B cell (primary cell): ENCODE results near the gene DPP10. TPM values are rescaled to one million over a fixed set of nuclear protein-coding genes. Genes with fewer than 3 reads are reported as not detected.

Source experiments
- ATAC-seq: fragments of 200-7000 bp; cut with Tn5 transposase; one replicate; pipeline ENCODE4 v1.10.0; 2021; ENCODE audit warnings: low read depth, mild to moderate bottlenecking, moderate number of reproducible peaks, moderate library complexity
- CTCF ChIA-PET: fragments of 350-600 bp; sonication (Branson Sonifier 250); formaldehyde crosslinking; loops from one replicate; lab custom pipeline; 2021; ENCODE audit warnings: antibody characterized with exemption, inconsistent platforms; lab: Charles Lee
- POLR2A ChIA-PET: fragments of 350-600 bp; sonication (Branson Sonifier 250); formaldehyde crosslinking; loops from one replicate; lab custom pipeline; 2021; ENCODE audit warnings: antibody characterized with exemption; lab: Charles Lee
- DNase-seq: peaks from one replicate; pipeline ENCODE4 v3.0.0; 2013
- H2AFZ ChIP-seq: 2 replicates; pipeline ENCODE4 v1.6.1; 2012; ENCODE audit warnings: mild to moderate bottlenecking, low read depth, low read length; ENCODE audit not compliant: insufficient read depth, poor library complexity, severe bottlenecking
- H3K27ac ChIP-seq, 2 donors: 1 replicate in 1 of 2; 2 replicates in 1 of 2; pipeline ENCODE4 v1.5.1; 2012 to 2013; ENCODE audit warnings: low read length in 2 of 2, mild to moderate bottlenecking in 2 of 2, moderate library complexity in 1 of 2
- H3K27me3 ChIP-seq, 4 experiments: fragments of 200-600 bp in 1 of 4; sonication (generic) in 1 of 4; replicated peaks in 1 of 4; 1 replicate in 2 of 4; 2 replicates in 2 of 4; pipeline versions ENCODE4 v1.6.1 to v1.7.0; 2013 to 2016; ENCODE audit warnings: low read length in 3 of 4, mild to moderate bottlenecking in 2 of 4, mixed read lengths in 1 of 4, moderate library complexity in 1 of 4; ENCODE audit not compliant: insufficient read depth in 4 of 4, control insufficient read depth in 3 of 4; ENCODE audit errors: control extremely low read depth in 1 of 4
- H3K36me3 ChIP-seq, 2 experiments: replicated peaks in 1 of 2; 1 replicate in 1 of 2; 2 replicates in 1 of 2; pipeline versions ENCODE4 v1.6.1 to v1.7.1; 2013; ENCODE audit warnings: low read length in 1 of 2; ENCODE audit not compliant: insufficient read depth in 2 of 2, control insufficient read depth in 1 of 2; ENCODE audit errors: control extremely low read depth in 1 of 2, extremely low read depth in 1 of 2
- H3K4me1 ChIP-seq, 2 donors: fragments of 200-600 bp in 1 of 2; sonication (generic) in 1 of 2; 1 replicate in 1 of 2; 2 replicates in 1 of 2; pipeline versions ENCODE4 v1.5.1 to v1.6.1; 2013 to 2017; ENCODE audit warnings: low read length in 2 of 2; ENCODE audit not compliant: control insufficient read depth in 2 of 2, insufficient read depth in 2 of 2
- H3K4me2 ChIP-seq: replicated peaks from 2 replicates; pipeline ENCODE3; 2012; ENCODE audit warnings: mild to moderate bottlenecking, low read depth, low read length; ENCODE audit not compliant: poor library complexity, severe bottlenecking
- H3K4me3 ChIP-seq, 5 experiments: fragments of 200-600 bp in 1 of 5; sonication (generic) in 1 of 5; 1 replicate in 3 of 5; 2 replicates in 2 of 5; pipeline versions ENCODE4 v1.5.1 to v1.7.0; 2011 to 2016; ENCODE audit warnings: low read length in 4 of 5, mild to moderate bottlenecking in 4 of 5, low read depth in 2 of 5, control low read depth in 1 of 5, moderate library complexity in 1 of 5; ENCODE audit not compliant: insufficient read depth in 1 of 5; ENCODE audit errors: control extremely low read depth in 1 of 5, extremely low read depth in 1 of 5
- H3K79me2 ChIP-seq: fragments of 200-600 bp; sonication (generic); one replicate; pipeline ENCODE4 v1.6.0; 2016; ENCODE audit warnings: low read length; ENCODE audit not compliant: control insufficient read depth, insufficient read depth
- H3K9ac ChIP-seq: fragments of 200-600 bp; sonication (generic); 2 replicates; pipeline ENCODE4 v1.6.1; 2017; ENCODE audit warnings: mild to moderate bottlenecking, low read length, moderate library complexity
- H3K9me3 ChIP-seq, 3 donors: one replicate each; pipeline versions ENCODE4 v1.6.1 to v1.7.1; 2013; ENCODE audit warnings: low read length in 2 of 3; ENCODE audit not compliant: control insufficient read depth in 2 of 3, insufficient read depth in 1 of 3; ENCODE audit errors: control extremely low read depth in 1 of 3
- H4K20me1 ChIP-seq: 2 replicates; pipeline ENCODE4 v1.6.0; 2012; ENCODE audit warnings: mild to moderate bottlenecking, low read length; ENCODE audit not compliant: insufficient read depth, control insufficient read depth, poor library complexity, severe bottlenecking
- H3K27ac Mint-ChIP-seq: one replicate; pipeline ENCODE4 v1.8.0; 2021; ENCODE audit warnings: mixed read lengths
- H3K27me3 Mint-ChIP-seq: one replicate; pipeline ENCODE4 v1.8.0; 2021; ENCODE audit warnings: mixed read lengths
- H3K4me1 Mint-ChIP-seq: one replicate; pipeline ENCODE4 v1.8.0; 2021; ENCODE audit warnings: mixed read lengths
- H3K4me3 Mint-ChIP-seq: one replicate; pipeline ENCODE4 v1.8.0; 2021; ENCODE audit warnings: mixed read lengths
- H3K9me3 Mint-ChIP-seq: one replicate; pipeline ENCODE4 v1.8.0; 2022; ENCODE audit warnings: mixed read lengths; ENCODE audit not compliant: insufficient read depth
- CTCF ChIP-seq: fragments of 200-600 bp; IDR thresholded peaks from one replicate; pipeline ENCODE4 v1.8.0; 2022; ENCODE audit warnings: antibody characterized with exemption, mild to moderate bottlenecking
- EZH2 ChIP-seq: IDR thresholded peaks from 2 replicates; pipeline ENCODE4 v1.6.1; 2012; ENCODE audit warnings: borderline replicate concordance, low read depth, mild to moderate bottlenecking, moderate library complexity, low read length; ENCODE audit not compliant: insufficient read depth, poor library complexity, severe bottlenecking
- WGBS: methylation state at CpG from one replicate; pipeline ENCODE4 v1.1.5; 2013; ENCODE audit warnings: missing lambda C conversion rate; ENCODE audit not compliant: insufficient coverage; 5-methylcytosine and 5-hydroxymethylcytosine counted together
- intact Hi-C: fragments of 100-400 bp; cut with micrococcal nuclease; formaldehyde crosslinking; loops from one replicate; pipeline ENCODE4 v1.10.0; 2022
- polyA plus RNA-seq: library from polyadenylated mRNA; depleted of rRNA; stranded (reverse); fragments of >200 nt; gene quantifications from 2 replicates; pipeline ENCODE4 v1.2.3, GENCODE V29; 2012
- total RNA-seq, 2 donors: library from RNA; stranded (reverse); fragments of 120-200 nt in 1 of 2; gene quantifications; 1 replicate in 1 of 2; 2 replicates in 1 of 2; pipeline versions ENCODE4 v1.2.3 to v1.2.4, GENCODE V29; 2013 to 2022

Gene DPP10
- total and polyA plus RNA-seq, 2 donors (not counting 1 experiment from before 2014, with no cell fraction given), result not detected

- H3K27me3 ChIP-seq, result no peaks in the 10 kb centered on the region
- Mint-ChIP-seq H3K27me3 (no peaks in the 10 kb centered on the region), H3K9me3 (no peaks in the 10 kb centered on the region), H3K4me3 (no peak overlapping the region), H3K27ac (no peak overlapping the region), H3K4me1 (no peaks in the 10 kb centered on the region)
- no peak for DNase-seq
- ChIA-PET CTCF (no interaction called here), POLR2A (no interaction called here)
- no peaks in the 10 kb centered on the region for H3K4me1 ChIP-seq
- ATAC-seq, result no peak
- no peaks in the 10 kb centered on the region for H3K79me2 ChIP-seq
- H2AFZ ChIP-seq, result no peak overlapping the region
- no peak overlapping the region for H3K4me3 ChIP-seq
- TF ChIP-seq CTCF (no peak), EZH2 (no peak)
- H4K20me1 ChIP-seq, result no peaks in the 10 kb centered on the region
- WGBS, result 50% methylated on average over 1 of the region's 1 CpG
- H3K36me3 ChIP-seq, result no peaks in the 10 kb centered on the region
- intact Hi-C loops, result no loop called here
- no peak overlapping the region for H3K4me2 ChIP-seq
- no peak overlapping the region for H3K27ac ChIP-seq
- no peak overlapping the region for H3K9ac ChIP-seq
- peaks cover 0 to 2% (median 0%) of the 10 kb centered on the region in 3 donors for H3K9me3 ChIP-seq
Observed at GRCh38 chr2:115077626-115078025, 635.2 kb downstream of the DPP10 start.

- no peaks in the 10 kb centered on the region for H3K4me1 Mint-ChIP-seq
- peaks cover 0 to 2% (median 0%) of the 10 kb centered on the region in 3 donors for H3K9me3 ChIP-seq
- ATAC-seq, result no peak
- H3K4me3 Mint-ChIP-seq, result no peak overlapping the region
- no peak overlapping the region for H3K4me3 ChIP-seq
- H3K36me3 ChIP-seq, result no peaks in the 10 kb centered on the region
- ChIA-PET CTCF (no interaction called here), POLR2A (no interaction called here)
- TF ChIP-seq EZH2 (no peak), CTCF (no peak)
- no peaks in the 10 kb centered on the region for H3K27me3 ChIP-seq
- H3K4me2 ChIP-seq, result no peak overlapping the region
- no peaks in the 10 kb centered on the region for H3K79me2 ChIP-seq
- intact Hi-C loops, result no loop called here
- H3K27me3 Mint-ChIP-seq, result no peaks in the 10 kb centered on the region
- H3K9me3 Mint-ChIP-seq, result no peaks in the 10 kb centered on the region
- no peak overlapping the region for H3K9ac ChIP-seq
- no peak overlapping the region for H2AFZ ChIP-seq
- WGBS, result 100% methylated on average over 1 of the region's 4 CpGs
- H3K27ac ChIP-seq, result no peak overlapping the region
- H3K27ac Mint-ChIP-seq, result no peak overlapping the region
- no peaks in the 10 kb centered on the region for H4K20me1 ChIP-seq
- no peak for DNase-seq
- no peaks in the 10 kb centered on the region for H3K4me1 ChIP-seq
Observed at GRCh38 chr2:115083225-115083624, 640.8 kb downstream of the DPP10 start.
